Measurements from ENCODE around the gene TUBA4A.

The TUBA4A gene

GRCh38 chr2:219274361-219274921 is 20.7 kb upstream of the TUBA4A start:
- no peak for DNase-seq (ENCODE audit: extremely low read depth, low read depth)
- TF ChIP-seq, protein P1, sequence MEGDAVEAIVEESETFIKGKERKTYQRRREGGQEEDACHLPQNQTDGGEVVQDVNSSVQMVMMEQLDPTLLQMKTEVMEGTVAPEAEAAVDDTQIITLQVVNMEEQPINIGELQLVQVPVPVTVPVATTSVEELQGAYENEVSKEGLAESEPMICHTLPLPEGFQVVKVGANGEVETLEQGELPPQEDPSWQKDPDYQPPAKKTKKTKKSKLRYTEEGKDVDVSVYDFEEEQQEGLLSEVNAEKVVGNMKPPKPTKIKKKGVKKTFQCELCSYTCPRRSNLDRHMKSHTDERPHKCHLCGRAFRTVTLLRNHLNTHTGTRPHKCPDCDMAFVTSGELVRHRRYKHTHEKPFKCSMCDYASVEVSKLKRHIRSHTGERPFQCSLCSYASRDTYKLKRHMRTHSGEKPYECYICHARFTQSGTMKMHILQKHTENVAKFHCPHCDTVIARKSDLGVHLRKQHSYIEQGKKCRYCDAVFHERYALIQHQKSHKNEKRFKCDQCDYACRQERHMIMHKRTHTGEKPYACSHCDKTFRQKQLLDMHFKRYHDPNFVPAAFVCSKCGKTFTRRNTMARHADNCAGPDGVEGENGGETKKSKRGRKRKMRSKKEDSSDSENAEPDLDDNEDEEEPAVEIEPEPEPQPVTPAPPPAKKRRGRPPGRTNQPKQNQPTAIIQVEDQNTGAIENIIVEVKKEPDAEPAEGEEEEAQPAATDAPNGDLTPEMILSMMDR (IDR thresholded peaks at IDR 0.05; ENCODE audit: low read depth, low read length, missing control alignments), result no peak
- H3K4me3 ChIP-seq (replicated peaks; ENCODE audit: low read depth, low read length), result no peak overlapping the region

DNA sequence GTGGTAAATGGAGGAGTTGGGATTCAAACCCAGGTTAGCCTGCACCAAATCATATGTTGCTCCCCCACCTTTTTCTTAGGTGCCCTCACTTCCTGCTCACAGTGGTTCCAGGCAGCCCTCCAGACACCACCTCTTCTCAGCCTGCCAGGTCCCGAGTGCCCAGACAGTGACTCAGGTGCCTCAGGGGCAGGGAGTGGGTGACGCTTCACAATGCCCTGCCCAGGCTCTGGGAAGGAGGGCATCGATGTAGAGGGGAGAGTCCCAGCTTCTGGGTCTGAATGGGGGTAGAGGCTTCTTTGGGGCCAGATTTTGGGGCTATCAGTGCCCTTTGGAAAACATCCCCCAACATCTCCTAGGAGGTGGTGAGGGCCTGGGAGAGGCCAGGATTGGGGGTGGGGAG is 20.2 kb upstream of the TUBA4A start:
- no peak overlapping the region for H3K4me3 ChIP-seq (replicated peaks; ENCODE audit: low read depth, low read length)
- TF ChIP-seq, protein P1 (IDR thresholded peaks at IDR 0.05; ENCODE audit: low read depth, low read length, missing control alignments), result no peak
- no peak for DNase-seq (ENCODE audit: extremely low read depth, low read depth)

DNA sequence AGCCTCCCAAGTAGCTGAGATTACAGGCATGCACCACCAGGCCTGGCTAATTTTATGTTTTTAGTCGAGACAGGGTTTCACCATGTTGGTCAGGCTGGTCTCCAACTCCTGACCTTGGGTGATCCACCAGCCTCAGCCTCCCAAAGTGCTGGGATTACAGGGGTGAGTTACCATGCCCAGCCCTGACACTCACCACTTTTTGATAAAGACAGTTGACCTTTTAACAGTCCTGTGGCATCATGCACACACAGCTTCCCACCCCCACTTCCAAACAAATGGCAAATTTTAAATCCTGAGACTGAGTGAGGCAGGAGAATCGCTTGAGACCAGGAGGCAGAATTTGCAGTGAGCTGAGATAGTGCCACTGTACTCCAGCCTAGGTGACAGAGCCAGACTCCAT is 19.3 kb upstream of the TUBA4A start:
- no peak overlapping the region for H3K4me3 ChIP-seq (replicated peaks; ENCODE audit: low read depth, low read length)

GRCh38 chr2:219272356-219272755 is 18.6 kb upstream of the TUBA4A start:
- TF ChIP-seq, protein P1 (IDR thresholded peaks at IDR 0.05; ENCODE audit: low read depth, low read length, missing control alignments), result no peak
- no peak for DNase-seq (ENCODE audit: extremely low read depth, low read depth)
- no peak overlapping the region for H3K4me3 ChIP-seq (replicated peaks; ENCODE audit: low read depth, low read length)

More for the DNA sequence above, 19.3 kb upstream of the TUBA4A start:
- TF ChIP-seq, protein P1 (IDR thresholded peaks at IDR 0.05; ENCODE audit: low read depth, low read length, missing control alignments), result no peak
- DNase-seq (ENCODE audit: extremely low read depth, low read depth), result no peak

- TF ChIP-seq, protein P1 (IDR thresholded peaks at IDR 0.05; ENCODE audit: low read depth, low read length, missing control alignments), result no peak
- H3K4me3 ChIP-seq (replicated peaks; ENCODE audit: low read depth, low read length), result no peak overlapping the region
- DNase-seq (ENCODE audit: extremely low read depth, low read depth), result no peak
Measured at GRCh38 chr2:219271021-219271420, 17.3 kb upstream of the TUBA4A start.

GRCh38 chr2:219270055-219270372 is 16.3 kb upstream of the TUBA4A start:
- TF ChIP-seq, protein P1 (IDR thresholded peaks at IDR 0.05; ENCODE audit: low read depth, low read length, missing control alignments), result no peak
- no peak overlapping the region for H3K4me3 ChIP-seq (replicated peaks; ENCODE audit: low read depth, low read length)
- DNase-seq (ENCODE audit: extremely low read depth, low read depth), result no peak
